ENCODE measurements around the gene ANKRD12.

ANKRD12 gene

DNA sequence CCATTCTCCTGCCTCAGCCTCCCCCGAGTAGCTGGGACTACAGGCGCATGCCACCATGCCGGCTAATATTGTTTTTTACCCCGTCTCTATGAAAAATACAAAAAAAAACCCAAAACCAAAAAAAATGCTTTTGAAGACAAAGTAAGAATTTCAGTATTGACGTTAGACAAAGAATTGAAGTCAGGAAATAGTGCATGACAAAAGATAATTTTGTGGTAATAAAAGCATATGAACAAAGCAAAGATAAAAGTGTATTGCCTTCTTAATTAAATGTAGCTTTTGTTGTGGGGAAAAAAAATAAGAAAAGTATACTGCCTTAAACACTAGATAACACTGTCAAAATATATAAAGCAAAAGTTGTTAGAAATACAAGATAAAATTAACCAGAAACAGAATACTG is 86.8 kb downstream of the ANKRD12 start:
- TF ChIP-seq, protein P1, sequence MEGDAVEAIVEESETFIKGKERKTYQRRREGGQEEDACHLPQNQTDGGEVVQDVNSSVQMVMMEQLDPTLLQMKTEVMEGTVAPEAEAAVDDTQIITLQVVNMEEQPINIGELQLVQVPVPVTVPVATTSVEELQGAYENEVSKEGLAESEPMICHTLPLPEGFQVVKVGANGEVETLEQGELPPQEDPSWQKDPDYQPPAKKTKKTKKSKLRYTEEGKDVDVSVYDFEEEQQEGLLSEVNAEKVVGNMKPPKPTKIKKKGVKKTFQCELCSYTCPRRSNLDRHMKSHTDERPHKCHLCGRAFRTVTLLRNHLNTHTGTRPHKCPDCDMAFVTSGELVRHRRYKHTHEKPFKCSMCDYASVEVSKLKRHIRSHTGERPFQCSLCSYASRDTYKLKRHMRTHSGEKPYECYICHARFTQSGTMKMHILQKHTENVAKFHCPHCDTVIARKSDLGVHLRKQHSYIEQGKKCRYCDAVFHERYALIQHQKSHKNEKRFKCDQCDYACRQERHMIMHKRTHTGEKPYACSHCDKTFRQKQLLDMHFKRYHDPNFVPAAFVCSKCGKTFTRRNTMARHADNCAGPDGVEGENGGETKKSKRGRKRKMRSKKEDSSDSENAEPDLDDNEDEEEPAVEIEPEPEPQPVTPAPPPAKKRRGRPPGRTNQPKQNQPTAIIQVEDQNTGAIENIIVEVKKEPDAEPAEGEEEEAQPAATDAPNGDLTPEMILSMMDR (conservative IDR thresholded peaks at IDR 0.05; ENCODE audit: control insufficient read depth, insufficient read depth, low read depth, low read length) = no peak
- H3K4me3 ChIP-seq (ENCODE audit: control insufficient read depth, low read depth, low read length) = no peak overlapping the region
- DNase-seq (ENCODE audit: low read depth) = no peak

DNA sequence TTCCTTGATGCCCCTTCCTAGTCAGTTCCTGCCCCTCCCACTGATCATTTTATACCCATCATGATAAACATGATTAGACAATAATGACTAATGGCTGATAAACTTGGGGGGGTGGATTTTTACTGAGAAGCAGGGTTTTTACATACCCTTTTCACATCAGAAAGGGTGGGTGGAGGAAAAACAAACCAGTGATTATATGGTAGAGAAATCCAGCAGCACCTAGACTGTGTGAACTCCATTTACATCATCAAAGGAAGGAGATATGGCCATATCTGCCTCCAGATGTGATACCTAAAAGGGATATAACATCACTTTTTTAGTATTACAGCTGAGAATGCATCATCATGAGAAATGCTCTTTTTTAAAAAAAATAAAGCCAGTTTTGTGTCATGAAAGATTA is 89.9 kb downstream of the ANKRD12 start:
- TF ChIP-seq, protein P1 (conservative IDR thresholded peaks at IDR 0.05; ENCODE audit: control insufficient read depth, insufficient read depth, low read depth, low read length) = no peak

DNA sequence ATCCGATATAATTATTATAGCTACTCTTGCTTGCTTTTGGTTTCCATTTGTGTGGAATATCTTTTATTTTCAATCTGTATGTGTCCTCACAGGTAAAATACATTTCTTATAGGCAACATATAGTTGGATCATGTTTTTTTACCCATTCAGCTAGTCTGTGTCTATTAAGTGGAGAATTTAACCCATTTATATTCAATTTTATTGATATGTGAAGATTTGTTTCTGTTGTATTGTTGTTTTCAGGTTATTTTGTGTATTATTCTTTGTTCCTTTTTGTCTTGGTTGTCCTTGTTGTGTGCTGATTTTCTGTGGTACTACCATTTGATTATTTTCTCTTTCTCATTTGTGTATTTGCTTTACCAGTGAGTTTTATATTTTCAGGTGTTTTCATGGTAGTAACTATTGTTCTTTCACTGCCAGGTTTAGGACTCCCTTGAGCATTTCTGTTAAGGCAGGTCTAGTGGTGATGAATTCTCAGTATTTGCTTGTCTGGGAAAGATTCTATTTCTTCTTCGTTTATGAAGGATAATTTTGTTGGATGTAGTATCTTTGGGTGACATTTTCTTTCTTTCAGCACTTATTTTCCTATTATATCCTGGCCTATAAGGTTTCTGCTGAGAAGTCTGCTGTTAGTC is 95.4 kb downstream of the ANKRD12 start:
- no peak for DNase-seq (ENCODE audit: low read depth)
- TF ChIP-seq, protein P1 (conservative IDR thresholded peaks at IDR 0.05; ENCODE audit: control insufficient read depth, insufficient read depth, low read depth, low read length) = no peak
- no peak overlapping the region for H3K4me3 ChIP-seq (ENCODE audit: control insufficient read depth, low read depth, low read length)

More for the DNA sequence above, 89.9 kb downstream of the ANKRD12 start:
- no peak overlapping the region for H3K4me3 ChIP-seq (ENCODE audit: control insufficient read depth, low read depth, low read length)
- no peak for DNase-seq (ENCODE audit: low read depth)

DNA sequence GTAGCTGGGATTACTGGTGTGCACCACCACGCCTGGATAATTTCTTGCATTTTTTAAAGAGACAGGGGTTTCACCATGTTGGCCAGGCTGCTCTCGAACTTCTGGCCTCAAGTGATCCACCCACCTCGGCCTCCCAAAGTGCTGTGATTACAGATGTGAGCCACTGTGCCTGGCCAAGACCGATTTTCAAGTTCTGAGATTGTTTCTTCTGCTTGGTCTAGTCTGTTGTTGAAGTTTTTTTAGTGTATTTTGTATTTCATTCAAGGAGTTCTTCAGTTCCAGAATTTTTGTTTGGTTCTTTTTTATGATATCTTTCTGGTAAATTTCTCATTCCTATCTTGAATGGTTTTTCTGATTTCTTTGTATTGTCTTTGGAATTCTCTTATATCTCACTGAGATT is 96.4 kb downstream of the ANKRD12 start:
- H3K4me3 ChIP-seq (ENCODE audit: control insufficient read depth, low read depth, low read length) = no peak overlapping the region
- TF ChIP-seq, protein P1 (conservative IDR thresholded peaks at IDR 0.05; ENCODE audit: control insufficient read depth, insufficient read depth, low read depth, low read length) = no peak
- DNase-seq (ENCODE audit: low read depth) = no peak

DNA sequence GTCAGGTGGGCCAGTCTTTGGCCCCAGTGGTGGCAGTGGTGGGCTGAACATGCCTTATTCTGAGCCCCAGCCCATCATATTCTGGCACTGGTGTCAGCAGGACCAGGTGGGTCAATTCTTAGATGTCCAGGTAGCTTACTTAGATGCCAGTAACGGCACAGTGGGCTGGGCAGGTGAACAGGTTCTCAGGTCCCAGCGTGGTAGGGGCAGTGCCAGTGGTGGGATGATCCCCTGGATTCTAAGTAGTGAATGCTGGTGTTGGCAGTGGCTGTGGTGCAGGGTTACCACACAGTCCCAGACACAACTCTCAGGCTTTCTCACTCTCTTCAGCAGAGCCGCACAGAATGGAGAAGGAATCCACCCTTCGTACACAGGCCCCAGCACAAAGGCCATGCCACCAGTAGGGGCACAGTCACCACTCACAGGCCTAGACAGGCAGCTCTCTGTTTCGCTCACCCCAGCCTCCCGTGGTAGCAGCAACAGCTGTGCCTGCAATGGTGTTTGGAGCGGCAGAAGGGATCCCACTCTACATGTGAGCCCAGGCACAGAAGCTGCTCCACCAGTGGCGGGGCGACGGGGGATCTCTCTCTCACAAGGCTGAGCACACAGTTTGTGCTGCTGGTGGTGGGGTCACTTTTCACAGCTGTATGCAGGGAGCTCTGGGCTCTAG is 97.3 kb downstream of the ANKRD12 start:
- TF ChIP-seq, protein P1 (conservative IDR thresholded peaks at IDR 0.05; ENCODE audit: control insufficient read depth, insufficient read depth, low read depth, low read length) = no peak

DNA sequence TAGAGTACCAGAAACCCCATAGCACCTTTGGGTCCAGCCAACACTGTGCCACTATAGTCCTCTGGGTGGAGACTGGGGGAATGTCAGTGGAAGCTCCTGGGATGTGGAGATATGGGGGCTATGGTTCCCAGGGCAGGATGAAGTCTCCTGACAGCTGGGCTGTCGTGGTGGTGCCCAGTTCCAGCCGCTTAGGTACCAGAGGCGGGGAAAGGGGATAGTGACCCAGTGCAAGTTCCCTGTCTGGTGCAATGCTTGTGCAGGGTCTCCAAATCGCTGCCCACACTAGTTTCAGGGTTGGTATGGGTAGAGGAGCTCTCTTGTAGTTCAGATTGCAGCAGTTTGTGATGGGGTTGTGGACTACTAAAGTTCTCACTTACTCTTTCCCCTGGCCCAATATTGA is 97.9 kb downstream of the ANKRD12 start:
- TF ChIP-seq, protein P1 (conservative IDR thresholded peaks at IDR 0.05; ENCODE audit: control insufficient read depth, insufficient read depth, low read depth, low read length) = no peak
- H3K4me3 ChIP-seq (ENCODE audit: control insufficient read depth, low read depth, low read length) = no peak overlapping the region
- no peak for DNase-seq (ENCODE audit: low read depth)

More for the DNA sequence above, 97.3 kb downstream of the ANKRD12 start:
- no peak overlapping the region for H3K4me3 ChIP-seq (ENCODE audit: control insufficient read depth, low read depth, low read length)
- DNase-seq (ENCODE audit: low read depth) = no peak

Measured in fibroblast of mammary gland (primary cell).